GM12878 (cell line): ENCODE measurements around the gene ROPN1B.

Source experiments
- BRCA1 ChIP-seq: IDR thresholded peaks from 2 replicates; pipeline ENCODE4 v1.6.1; 2011; ENCODE audit warnings: low read depth, low read length, improper control_type of control experiment
- CTCF ChIP-seq, 3 experiments: IDR thresholded peaks in 2 of 3; conservative IDR thresholded peaks in 1 of 3; 2 replicates each; pipeline ENCODE4 v1.5.1; 2011; ENCODE audit warnings: low read depth in 3 of 3, low read length in 3 of 3, mild to moderate bottlenecking in 3 of 3, control low read depth in 2 of 3, moderate library complexity in 2 of 3, inconsistent platforms in 1 of 3, mixed read lengths in 1 of 3; ENCODE audit not compliant: control insufficient read depth in 2 of 3, insufficient read depth in 1 of 3; ENCODE audit errors: extremely low read depth in 1 of 3
- HDAC6 ChIP-seq: fragments of 200-600 bp; sonication (generic); IDR thresholded peaks from one replicate; pipeline ENCODE4 v1.8.0; 2017; ENCODE audit warnings: antibody characterized with exemption; ENCODE audit not compliant: unreplicated experiment
- SIN3A ChIP-seq: IDR thresholded peaks from 2 replicates; pipeline ENCODE4 v1.6.1; 2012; ENCODE audit warnings: low read depth, low read length, improper control_type of control experiment
- TCF12 ChIP-seq: IDR thresholded peaks from 2 replicates; pipeline ENCODE4 v1.6.1; 2011; ENCODE audit warnings: low read depth, mild to moderate bottlenecking, low read length
- ZNF274 ChIP-seq: IDR thresholded peaks from one replicate; pipeline ENCODE4 v1.8.0; 2011; ENCODE audit not compliant: insufficient read length, insufficient read depth

GRCh38 chr3:126018545-126018944 lies 49.6 kb downstream of the ROPN1B start:
- TF ChIP-seq HDAC6 (no peak), SIN3A (no peak), TCF12 (no peak), BRCA1 (no peak), CTCF (IDR thresholded peaks at IDR 0.05 in 2 of 3, conservative IDR thresholded peaks at IDR 0.05 in 1 of 3; ENCODE audit: control insufficient read depth in 2 of 3, extremely low read depth in 1 of 3, insufficient read depth in 1 of 3, low read depth in 3 of 3, low read length in 3 of 3) (no peak), ZNF274 (no peak)
